HTERT RPE-1 (cell line): ENCODE data around the gene PRKCH.

Experiments used
- in situ Hi-C: fragments of 300-500 bp; cut with MboI; formaldehyde crosslinking; loops from 4 replicates; pipeline ENCODE4 v1.14.3; 2020; ENCODE audit warnings: low sequenced_read_pairs

Gene PRKCH

GRCh38 chr14:61540931-61541330 lies 219.6 kb downstream of the PRKCH start:
- in situ Hi-C loops, result no loop called here

DNA sequence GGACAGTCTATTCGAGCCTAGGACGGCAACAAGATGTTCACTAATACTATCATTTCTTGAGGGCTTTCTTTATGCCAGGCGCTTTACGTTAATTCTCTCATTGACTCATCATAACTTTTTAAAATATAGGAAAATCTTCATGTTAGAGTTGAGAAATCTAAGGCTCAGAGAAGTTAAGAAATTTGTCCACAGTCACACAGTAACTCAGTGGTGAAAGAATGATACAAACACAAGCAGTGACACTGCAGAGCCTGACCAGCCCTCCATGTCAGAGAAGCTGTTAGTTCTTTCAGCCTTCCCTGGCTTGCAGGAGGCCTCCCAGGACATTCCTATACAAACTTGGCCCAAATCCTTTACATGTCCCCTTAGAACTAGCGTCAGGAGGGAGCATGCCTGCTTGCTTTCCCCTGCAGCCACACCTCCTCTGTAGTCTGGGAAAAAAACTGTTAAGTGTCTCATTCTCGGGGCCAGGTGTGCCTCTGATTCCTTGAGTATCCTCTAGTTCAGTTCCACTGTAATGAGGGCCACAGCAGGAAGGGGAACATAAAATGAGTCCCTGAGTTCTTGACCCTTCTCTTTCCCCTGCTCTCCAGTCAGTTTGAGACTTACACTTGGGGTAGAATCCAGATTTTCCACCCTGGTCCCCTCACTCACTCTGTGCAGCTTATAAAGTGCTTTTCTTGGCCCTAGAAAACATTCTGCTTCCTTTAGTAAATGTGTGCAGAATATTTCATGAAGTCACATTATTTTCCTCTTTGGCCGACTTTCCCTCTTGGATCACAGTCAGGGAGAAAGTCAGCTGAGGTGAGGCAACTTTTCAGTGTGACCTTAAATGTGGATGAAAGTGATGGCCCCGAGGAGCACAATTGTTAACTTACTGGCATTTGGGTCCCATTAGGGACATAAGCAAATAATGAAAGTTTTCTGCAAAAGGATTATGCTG lies 221.7 kb downstream of the PRKCH start:
- in situ Hi-C loops, result no loop called here

- in situ Hi-C loops, result no loop called here
Measured at GRCh38 chr14:61543946-61544345, 222.6 kb downstream of the PRKCH start.

DNA sequence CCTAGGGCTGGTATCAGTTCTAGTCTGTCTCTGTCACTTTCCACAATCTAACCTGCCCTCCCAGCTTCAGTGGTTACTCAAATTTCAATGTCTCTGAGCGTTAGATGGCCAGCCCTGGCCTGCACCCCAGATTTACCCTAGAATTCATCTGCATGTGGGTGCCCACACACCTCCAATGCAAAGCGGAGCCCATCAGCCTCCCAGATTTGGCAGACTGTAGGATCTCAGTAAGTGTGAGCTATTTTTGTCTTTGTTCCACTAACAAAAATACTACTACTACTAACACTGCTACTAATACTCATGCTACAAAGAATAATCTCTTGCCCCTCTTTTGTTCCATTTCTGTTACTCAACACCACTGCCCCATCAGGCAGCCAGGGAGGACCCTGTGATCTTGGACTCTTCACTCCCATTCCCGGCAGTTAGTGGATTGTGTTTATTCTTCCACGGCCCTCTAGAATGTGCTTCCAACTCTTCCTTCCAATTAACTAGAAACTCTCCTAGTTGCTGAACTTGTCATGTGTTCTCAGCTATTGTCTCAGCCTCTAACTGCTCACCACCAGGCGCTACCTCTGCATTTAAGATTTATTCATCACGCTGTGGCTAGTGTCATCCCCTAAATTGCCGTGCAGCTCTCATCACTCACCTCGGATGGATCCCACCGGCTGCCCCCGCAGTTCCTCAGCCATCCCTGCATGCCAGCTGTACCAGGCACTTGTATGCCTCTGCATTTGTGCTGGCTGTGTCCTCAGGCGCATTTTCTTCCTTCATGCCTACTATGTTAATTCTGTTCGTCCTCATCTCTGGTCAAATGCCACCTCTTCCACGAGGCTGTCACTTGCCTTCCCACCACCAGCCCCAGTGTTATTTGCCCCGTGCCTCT lies 223.3 kb downstream of the PRKCH start:
- in situ Hi-C loops, result no loop called here

- in situ Hi-C loops, result no loop called here
Measured at GRCh38 chr14:61545726-61546455, 224.5 kb downstream of the PRKCH start.

DNA sequence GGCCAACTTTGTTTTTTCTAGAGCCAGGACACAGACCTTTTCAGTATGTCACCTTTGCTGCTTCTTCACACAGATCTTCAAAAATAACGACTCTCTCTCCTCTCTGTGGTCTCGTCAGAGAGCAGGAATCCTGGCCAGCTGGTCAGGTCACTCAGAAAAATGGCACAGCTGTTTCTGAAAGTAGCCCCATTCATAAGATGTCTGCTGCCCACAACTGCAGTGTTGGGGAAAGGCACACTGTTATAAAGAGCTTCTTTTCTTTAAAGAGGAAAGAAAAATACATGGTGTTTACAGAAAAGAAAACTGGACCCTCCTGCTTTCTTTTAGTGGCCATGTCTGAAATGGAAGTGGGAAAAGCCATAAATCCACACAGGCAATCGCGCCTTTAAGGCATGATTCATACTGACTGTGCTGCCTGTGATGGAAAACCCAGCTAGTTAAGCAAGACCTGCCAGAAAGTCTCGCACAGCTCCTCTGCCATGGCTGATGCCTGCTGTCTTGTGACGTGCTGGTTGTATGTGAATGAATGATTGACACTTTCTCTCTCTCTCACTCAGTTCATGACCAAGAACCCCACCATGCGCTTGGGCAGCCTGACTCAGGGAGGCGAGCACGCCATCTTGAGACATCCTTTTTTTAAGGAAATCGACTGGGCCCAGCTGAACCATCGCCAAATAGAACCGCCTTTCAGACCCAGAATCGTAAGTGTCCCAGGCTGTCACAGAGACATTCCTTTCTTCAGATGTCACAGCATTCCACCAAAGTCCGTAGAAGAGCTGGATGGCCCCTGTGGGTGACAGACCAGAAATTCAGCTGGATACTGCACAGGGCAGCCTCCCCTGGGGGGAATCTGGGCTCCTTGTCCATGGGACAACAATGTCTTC lies 226.0 kb downstream of the PRKCH start:
- in situ Hi-C loops, result no loop called here

- in situ Hi-C loops, result no loop called here
Measured at GRCh38 chr14:61549425-61549824, 228.0 kb downstream of the PRKCH start.

- in situ Hi-C loops, result no loop called here
Measured at GRCh38 chr14:61551384-61551783, 230.0 kb downstream of the PRKCH start.

DNA sequence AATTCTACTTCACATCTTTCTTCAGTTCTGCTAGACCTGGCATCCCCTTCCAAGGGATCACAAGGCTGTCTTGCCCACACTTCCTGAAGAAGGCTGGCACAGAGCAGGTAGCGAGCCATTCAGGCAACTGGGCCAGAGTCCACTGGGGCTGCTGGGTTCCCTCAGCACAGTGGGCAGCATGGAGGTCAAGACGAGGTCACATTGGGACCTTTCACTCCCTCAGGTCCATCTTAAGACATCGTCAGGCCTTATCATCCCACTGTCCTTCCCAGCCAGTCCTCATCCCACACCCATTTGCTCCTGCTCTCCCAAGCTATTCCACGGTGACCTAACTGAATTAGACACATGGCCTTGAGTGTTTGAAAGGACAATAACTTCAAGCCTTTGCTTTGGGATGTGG lies 230.9 kb downstream of the PRKCH start:
- in situ Hi-C loops, result no loop called here

DNA sequence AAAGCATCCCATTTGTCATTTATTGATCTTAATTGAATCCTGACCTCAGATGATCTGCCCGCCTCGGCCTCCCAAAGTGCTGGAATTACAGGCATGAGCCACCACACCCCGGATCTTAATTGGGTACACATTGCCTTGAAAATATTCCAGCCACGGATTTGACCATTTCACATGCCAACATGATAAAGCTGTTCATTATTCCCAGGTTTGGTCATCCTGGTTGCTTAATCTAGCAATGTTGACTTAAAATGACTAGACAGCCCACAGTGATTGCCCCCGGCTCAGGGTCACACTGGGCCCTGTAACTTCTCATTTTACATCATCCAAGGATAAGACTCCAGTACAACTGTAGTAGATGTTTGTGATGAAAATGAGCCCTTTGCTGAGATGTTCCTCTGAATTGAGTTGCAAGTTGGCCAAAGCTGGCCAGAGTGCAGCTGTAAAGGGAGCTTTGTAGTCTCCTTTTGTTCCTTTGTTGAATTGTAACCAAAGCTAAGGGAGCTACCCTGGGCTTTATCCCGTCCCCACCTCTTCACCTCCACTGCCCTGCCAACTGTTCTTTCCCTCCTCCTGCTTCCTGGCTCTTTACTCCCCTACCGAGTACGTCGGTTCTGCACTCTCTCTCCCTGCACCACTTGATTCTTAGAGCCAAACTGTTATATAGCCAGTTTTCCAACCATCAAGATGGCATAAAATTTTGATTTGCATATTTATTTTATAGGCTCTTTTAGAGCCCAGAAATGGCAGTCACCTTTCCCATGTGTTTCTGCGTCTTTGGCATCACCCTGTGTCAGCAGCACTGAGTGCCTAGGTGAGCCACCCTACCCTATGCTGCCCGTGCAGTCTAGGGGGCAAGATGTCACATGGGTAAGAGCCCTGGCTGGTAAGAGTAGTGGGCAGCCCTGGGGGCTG lies 232.6 kb downstream of the PRKCH start:
- in situ Hi-C loops, result no loop called here

GRCh38 chr14:61555056-61555838 lies 233.9 kb downstream of the PRKCH start:
- in situ Hi-C loops, result no loop called here

DNA sequence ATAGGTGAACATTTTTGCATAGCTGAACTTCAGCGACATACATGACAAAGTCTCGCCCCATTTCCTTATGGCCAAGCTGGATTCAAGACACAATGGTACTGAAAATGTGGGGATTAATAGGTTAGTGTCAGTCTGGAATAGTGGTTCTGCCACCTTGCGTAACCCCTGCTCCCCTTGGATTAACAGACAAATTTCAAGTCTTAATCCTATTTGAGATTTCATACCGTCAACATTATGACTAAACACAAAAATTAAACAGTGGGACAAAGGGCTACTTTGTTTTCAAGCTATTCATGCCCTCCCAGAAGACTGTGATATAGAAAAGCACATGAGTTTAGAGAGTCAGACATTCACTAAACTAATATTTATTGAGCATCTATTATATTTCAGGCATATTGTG lies 235.1 kb downstream of the PRKCH start:
- in situ Hi-C loops, result no loop called here

DNA sequence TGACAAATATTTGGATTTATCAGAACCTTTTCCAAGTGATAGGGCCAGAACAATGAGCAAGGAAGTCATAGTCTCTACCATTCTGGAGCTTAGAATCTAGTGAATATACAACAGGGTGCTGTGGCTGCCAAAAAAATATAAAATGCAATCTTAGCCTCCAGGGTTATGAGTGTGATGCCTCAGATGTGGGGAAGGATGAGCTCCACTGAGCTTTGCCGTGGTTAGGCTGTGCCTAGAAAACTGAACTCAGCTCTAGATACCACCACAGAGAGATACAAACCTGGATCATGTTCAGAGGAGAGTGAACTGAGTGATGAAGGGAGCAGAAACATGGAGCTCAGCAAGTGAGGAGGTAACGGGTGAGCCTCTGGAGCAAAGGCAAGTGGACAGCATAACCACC lies 235.9 kb downstream of the PRKCH start:
- in situ Hi-C loops, result no loop called here

DNA sequence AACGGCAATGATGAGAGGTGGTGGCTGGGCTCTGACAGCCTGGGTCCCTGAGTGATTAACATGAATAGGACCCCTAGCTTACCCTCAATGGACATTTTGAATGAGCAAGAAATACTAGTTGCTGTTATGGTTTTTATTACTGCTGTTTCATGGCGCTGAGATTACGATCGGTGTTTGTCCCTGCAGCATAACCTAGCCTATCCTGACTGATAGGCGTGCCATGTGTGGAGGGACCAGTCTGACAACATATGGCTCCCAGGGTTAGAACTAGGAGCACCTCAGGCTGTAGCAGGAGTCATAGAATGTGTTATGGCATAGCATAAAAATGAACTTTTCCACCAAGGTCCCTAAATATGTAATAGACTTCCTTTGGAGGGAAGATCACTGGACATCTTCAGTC lies 236.5 kb downstream of the PRKCH start:
- in situ Hi-C loops, result no loop called here

- in situ Hi-C loops, result no loop called here
Measured at GRCh38 chr14:61558271-61558670, 236.9 kb downstream of the PRKCH start.

- in situ Hi-C loops, result no loop called here
Measured at GRCh38 chr14:61559641-61560201, 238.3 kb downstream of the PRKCH start.

GRCh38 chr14:61560323-61560722 lies 238.9 kb downstream of the PRKCH start:
- in situ Hi-C loops, result no loop called here

DNA sequence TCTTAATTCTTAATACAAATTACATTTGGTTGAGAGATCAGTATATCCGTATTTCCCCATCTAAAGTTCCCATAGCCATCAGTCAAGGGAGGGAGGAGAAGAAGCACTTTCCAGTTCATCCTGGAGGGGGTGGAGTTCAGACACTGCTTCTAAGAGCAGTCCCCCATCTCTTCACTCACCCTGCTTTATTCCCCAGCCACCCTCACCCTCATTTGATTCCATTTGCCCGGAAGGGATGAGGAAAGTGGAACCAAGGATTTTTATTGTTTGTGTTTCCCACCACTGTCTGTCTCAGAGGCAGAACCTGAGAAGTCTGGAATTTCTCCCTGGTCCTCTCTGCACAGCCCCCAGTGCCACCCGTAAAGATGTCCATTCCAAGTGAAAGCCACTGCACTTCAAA lies 239.7 kb downstream of the PRKCH start:
- in situ Hi-C loops, result no loop called here
